HFF-Myc (cell line): ENCODE measurements around the gene ARAP1.

Experiments used
- DNase-seq: peaks from one replicate; pipeline ENCODE4 v3.0.0-alpha.2; 2011; ENCODE audit warnings: low read depth; ENCODE audit errors: extremely low read depth
- H3K4me3 ChIP-seq: replicated peaks from 2 replicates; pipeline ENCODE4 v1.5.1; 2011; ENCODE audit warnings: low read depth, mild to moderate bottlenecking, control low read depth, low read length
- CTCF ChIP-seq: IDR thresholded peaks from 2 replicates; pipeline ENCODE4 v1.5.1; 2012; ENCODE audit warnings: mild to moderate bottlenecking, low read depth, low read length, control low read depth; ENCODE audit errors: missing control alignments

The ARAP1 gene

GRCh38 chr11:72688486-72688885, 63.7 kb downstream of the ARAP1 start:
- H3K4me3 ChIP-seq: no peak overlapping the region
- DNase-seq: no peak
- TF ChIP-seq CTCF: no peak

- no peak for DNase-seq
- H3K4me3 ChIP-seq: no peak overlapping the region
- TF ChIP-seq CTCF: no peak
Measured at GRCh38 chr11:72687326-72687725, 64.9 kb downstream of the ARAP1 start.

GRCh38 chr11:72686639-72687220, 65.5 kb downstream of the ARAP1 start:
- no peak for TF ChIP-seq CTCF
- DNase-seq: no peak
- no peak overlapping the region for H3K4me3 ChIP-seq

GRCh38 chr11:72685560-72686480, 66.4 kb downstream of the ARAP1 start:
- no peak for TF ChIP-seq CTCF
- no peak overlapping the region for H3K4me3 ChIP-seq
- no peak for DNase-seq

- no peak overlapping the region for H3K4me3 ChIP-seq
- no peak for DNase-seq
- TF ChIP-seq CTCF: peak; percentile 79
Measured at GRCh38 chr11:72684236-72684912, 67.8 kb downstream of the ARAP1 start.

- no peak for DNase-seq
- H3K4me3 ChIP-seq: no peak overlapping the region
- TF ChIP-seq CTCF: peak; percentile 92
Measured at GRCh38 chr11:72683782-72684200, 68.4 kb downstream of the ARAP1 start.
